Measurements from ENCODE around the gene SLC11A2.
A peak's percentile ranks its signal among the peaks of the same experiment; 100 is the strongest.

Gene SLC11A2

DNA sequence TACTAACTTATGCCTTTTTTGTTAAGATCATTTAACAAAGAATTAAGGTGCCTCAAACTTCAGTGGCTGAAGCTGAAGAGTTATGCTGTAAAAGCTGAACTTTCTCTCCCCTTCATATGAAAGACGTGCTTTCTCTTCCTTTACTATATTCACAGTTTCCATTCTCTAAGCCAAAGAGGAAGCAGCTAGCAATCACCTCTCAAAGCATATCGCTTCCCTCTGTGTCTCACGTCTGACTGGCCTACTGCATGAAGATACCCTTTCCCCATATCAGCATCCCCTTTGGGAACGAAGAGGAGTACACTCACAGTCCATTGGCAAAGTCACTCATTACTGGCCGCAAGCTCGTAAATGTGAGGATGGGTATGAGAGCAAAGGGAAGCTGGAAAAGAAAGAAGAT, 34.9 kb downstream of the SLC11A2 start:
- Histone ChIP-seq H3K4me3 (no peak overlapping the region), H3K9me3 (no peaks in the 10 kb centered on the region), H3K27me3 (ENCODE audit: low read depth) (no peaks in the 10 kb centered on the region), H3K4me1 (no peaks in the 10 kb centered on the region), H3K36me3 (replicated peaks) (peaks cover 71% of the 10 kb centered on the region)
- in situ Hi-C loops (cut with MboI; ENCODE audit: low sequenced_read_pairs), result loop anchor here (10.0 kb wide), 1 partner anchor 166 kb away; no protein-coding TSS in a partner anchor
- no peak for DNase-seq (ENCODE audit: low spot score in 2 of 2)

DNA sequence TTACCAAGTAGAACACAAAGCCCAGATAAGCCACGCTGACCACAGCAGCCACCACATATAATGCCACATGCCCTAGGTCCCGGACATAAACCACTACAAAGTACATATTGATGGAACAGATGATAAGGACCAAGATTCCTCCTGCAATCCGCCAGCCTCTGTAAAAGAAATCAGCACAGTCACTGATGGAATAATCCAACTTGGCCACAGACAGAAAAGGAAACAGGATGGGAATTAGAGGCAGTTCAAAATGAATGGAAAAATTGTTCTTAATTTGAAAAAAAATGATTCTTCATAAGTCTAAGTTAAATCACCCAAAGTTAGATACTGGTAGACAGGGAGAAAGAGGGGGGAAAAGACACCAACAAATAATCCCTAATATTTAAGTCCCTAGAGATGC, 35.4 kb downstream of the SLC11A2 start:
- Histone ChIP-seq H3K9me3 (no peaks in the 10 kb centered on the region), H3K36me3 (replicated peaks) (peaks cover 68% of the 10 kb centered on the region), H3K4me1 (no peaks in the 10 kb centered on the region), H3K27me3 (ENCODE audit: low read depth) (no peaks in the 10 kb centered on the region), H3K4me3 (no peak overlapping the region)
- in situ Hi-C loops (cut with MboI; ENCODE audit: low sequenced_read_pairs), result loop anchor here (10.0 kb wide), 1 partner anchor 166 kb away; no protein-coding TSS in a partner anchor
- DNase-seq (ENCODE audit: low spot score in 2 of 2), result no peak

DNA sequence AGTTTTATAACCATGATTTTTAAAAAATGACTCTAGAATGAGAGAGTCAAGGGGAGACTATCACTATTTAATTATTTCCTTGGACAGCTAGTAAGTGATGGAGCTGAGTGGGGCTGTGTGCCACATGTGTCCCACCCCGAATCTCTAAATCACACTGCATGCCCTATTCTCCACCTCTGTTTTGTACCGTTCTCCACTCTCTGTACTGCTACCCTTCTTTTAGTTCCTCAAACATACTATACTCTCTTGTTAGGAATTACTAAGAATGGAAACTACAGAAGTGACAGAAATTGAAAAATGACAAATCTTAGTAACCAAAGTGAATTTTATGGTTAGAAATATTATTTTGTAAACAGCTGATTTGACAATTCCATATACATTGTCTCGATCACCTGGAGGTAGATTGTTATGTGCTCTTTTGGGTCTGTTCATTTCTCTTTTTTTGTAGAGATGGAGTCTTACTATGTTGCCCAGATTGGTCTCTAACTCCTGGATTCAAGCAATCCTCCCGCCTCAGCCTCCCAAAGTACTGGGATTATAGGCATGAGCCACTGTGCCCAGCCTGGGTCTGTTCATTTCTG, 35.9 kb downstream of the SLC11A2 start:
- Histone ChIP-seq H3K4me1 (no peaks in the 10 kb centered on the region), H3K4me3 (no peak overlapping the region), H3K9me3 (no peaks in the 10 kb centered on the region), H3K36me3 (replicated peaks) (peaks cover 62% of the 10 kb centered on the region), H3K27me3 (ENCODE audit: low read depth) (no peaks in the 10 kb centered on the region)
- in situ Hi-C loops (cut with MboI; ENCODE audit: low sequenced_read_pairs), result loop anchor here (10.0 kb wide), 1 partner anchor 165 kb away; no protein-coding TSS in a partner anchor
- no peak for DNase-seq (ENCODE audit: low spot score in 2 of 2)

DNA sequence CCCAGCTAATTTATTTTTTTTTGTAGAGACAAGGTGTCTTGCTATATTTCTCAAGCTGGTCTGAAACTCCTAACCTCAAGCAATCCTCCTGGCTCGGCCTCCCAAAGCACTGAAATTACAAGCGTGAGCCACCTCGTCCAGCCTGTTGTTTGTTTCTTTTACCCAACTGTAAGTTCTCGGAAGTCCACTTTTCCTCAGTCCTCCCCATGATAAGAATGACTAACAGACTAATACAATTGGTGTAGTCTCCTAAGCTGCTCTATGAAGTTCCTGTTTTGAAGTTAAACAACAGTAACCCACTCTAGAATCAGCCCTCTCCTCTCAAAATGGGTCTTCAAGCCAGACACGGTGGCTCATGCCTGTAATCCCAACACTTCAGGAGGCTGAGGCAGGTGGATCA, 37.3 kb downstream of the SLC11A2 start:
- H3K27me3 ChIP-seq (ENCODE audit: low read depth), result no peaks in the 10 kb centered on the region
- no peaks in the 10 kb centered on the region for H3K4me1 ChIP-seq
- no peaks in the 10 kb centered on the region for H3K9me3 ChIP-seq
- in situ Hi-C loops (cut with MboI; ENCODE audit: low sequenced_read_pairs), result no loop called here
- DNase-seq (ENCODE audit: low spot score in 2 of 2), result no peak
- no peak overlapping the region for H3K4me3 ChIP-seq
- peaks cover 50% of the 10 kb centered on the region for H3K36me3 ChIP-seq (replicated peaks)

- Histone ChIP-seq H3K36me3 (replicated peaks) (peaks cover 50% of the 10 kb centered on the region), H3K4me1 (no peaks in the 10 kb centered on the region), H3K9me3 (no peaks in the 10 kb centered on the region), H3K4me3 (no peak overlapping the region), H3K27me3 (ENCODE audit: low read depth) (no peaks in the 10 kb centered on the region)
- in situ Hi-C loops (cut with MboI; ENCODE audit: low sequenced_read_pairs), result no loop called here
- DNase-seq (ENCODE audit: low spot score in 2 of 2), result no peak
These were observed 38.1 kb downstream of the SLC11A2 start for GRCh38 chr12:50988051-50988450.

GRCh38 chr12:50986966-50987737, 39.0 kb downstream of the SLC11A2 start:
- H3K27me3 ChIP-seq (ENCODE audit: low read depth), result no peaks in the 10 kb centered on the region
- H3K9me3 ChIP-seq, result no peaks in the 10 kb centered on the region
- H3K4me1 ChIP-seq, result peaks cover 2% of the 10 kb centered on the region; the same call in 1 of the 2 replicates
- in situ Hi-C loops (cut with MboI; ENCODE audit: low sequenced_read_pairs), result no loop called here
- peaks cover 44% of the 10 kb centered on the region for H3K36me3 ChIP-seq (replicated peaks)
- no peak overlapping the region for H3K4me3 ChIP-seq
- DNase-seq (ENCODE audit: low spot score in 2 of 2), result peak; percentile 20 to 36

DNA sequence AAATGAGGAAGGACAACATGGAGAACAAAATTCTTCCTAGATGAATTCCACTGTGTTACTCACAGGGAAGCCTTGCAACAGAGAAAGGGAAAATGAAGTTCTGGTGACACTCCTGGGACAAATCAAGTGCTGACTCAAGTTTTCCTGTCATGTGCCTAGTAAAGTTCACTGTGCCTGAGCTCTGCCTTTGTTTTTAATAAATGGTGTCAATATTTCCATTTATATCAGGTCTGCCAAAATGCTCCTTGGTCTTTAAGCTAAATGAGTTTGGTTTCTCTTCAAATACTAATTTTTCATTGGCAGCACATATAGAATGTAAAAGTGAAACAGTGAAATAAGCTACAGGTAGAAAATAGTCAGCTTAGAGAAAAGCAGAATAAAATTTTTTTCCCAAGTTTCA, 40.9 kb downstream of the SLC11A2 start:
- in situ Hi-C loops (cut with MboI; ENCODE audit: low sequenced_read_pairs), result no loop called here
- Histone ChIP-seq H3K4me3 (no peak overlapping the region), H3K36me3 (replicated peaks) (peaks cover 32% of the 10 kb centered on the region), H3K9me3 (no peaks in the 10 kb centered on the region), H3K27me3 (ENCODE audit: low read depth) (no peaks in the 10 kb centered on the region), H3K4me1 (peaks cover 11% of the 10 kb centered on the region)
- DNase-seq (ENCODE audit: low spot score in 2 of 2), result no peak

DNA sequence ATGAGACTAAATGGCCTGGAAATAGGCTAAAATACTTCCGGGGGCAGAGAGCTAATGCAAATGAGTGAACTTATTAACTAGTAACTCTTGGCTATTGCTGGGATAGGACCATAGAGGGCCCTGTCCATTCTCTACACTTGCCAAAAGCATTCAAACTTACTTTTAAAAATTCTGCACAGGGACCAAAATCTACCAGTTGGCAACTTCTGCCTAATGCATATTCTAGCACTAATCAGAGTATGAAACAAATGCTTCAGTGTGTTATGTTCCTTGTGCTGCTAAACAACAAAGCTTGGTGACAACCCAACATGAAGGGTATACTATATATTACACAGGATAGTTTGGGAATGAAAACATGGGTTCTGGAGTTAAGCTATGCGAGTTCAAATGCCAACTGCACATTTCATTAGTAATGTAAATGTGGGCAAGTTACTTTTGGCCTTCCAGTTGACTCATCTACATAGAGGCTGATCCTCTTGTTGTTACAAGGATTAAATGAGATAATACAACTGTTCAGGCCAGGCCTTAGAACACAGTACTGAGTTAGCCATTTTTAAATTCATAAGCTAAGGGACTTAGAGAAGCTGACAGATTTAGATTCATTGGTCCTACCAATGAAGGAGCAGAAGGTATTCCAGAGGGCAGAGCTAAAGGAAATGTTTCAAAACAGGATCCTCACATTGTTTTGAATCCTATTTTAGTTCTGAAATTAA, 41.4 kb downstream of the SLC11A2 start:
- H3K36me3 ChIP-seq (replicated peaks), result peaks cover 28% of the 10 kb centered on the region
- H3K27me3 ChIP-seq (ENCODE audit: low read depth), result no peaks in the 10 kb centered on the region
- H3K4me3 ChIP-seq, result no peak overlapping the region
- H3K9me3 ChIP-seq, result no peaks in the 10 kb centered on the region
- DNase-seq (ENCODE audit: low spot score in 2 of 2), result no peak
- H3K4me1 ChIP-seq, result peaks cover 11% of the 10 kb centered on the region
- in situ Hi-C loops (cut with MboI; ENCODE audit: low sequenced_read_pairs), result no loop called here

DNA sequence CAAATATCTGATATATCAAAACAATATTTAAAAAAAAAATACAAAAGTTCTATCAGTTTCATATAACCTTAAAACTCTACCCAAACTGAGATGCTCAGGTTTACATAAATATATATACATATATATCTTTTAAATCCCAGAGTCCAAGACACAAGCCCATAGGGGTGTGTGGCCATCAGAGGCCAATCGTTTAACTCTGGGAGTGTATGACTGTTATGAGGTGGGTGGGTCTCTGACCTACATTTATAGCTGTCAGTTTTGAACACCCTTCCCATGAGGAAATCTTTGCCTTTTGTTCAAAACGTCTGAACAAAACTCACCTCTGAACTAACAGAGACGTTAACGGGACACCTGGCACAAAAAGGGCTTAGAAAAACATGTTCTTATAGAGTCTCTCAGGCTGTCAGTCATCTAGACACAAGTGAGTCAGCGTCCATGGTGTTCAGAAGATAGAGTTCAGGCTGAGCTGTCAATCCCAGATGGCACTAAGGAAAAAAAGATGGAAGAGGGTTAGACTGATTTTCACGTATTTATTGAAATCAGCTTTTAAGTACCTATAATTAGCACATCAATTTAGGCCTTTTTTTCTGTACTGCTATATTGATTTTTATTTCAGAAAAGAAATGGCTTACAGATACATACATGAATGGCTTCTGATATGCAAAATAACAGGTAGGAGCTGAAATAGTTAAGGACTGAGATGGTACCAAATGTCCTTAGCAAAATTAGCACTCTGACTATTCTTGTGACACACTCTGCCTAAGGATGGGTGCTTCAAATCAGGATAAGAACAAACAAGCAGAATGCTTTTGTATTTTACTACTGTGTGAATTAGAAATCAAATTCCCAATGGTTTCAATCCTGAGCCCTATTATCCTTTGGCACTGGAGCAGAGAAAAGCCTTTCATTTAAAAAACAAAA, 44.6 kb downstream of the SLC11A2 start:
- peaks cover 11% of the 10 kb centered on the region for H3K4me1 ChIP-seq
- no peaks in the 10 kb centered on the region for H3K9me3 ChIP-seq
- H3K27me3 ChIP-seq (ENCODE audit: low read depth), result no peaks in the 10 kb centered on the region
- peaks cover 6% of the 10 kb centered on the region; the same call in 1 of the 2 replicates for H3K36me3 ChIP-seq (replicated peaks)
- in situ Hi-C loops (cut with MboI; ENCODE audit: low sequenced_read_pairs), result no loop called here
- H3K4me3 ChIP-seq, result no peak overlapping the region
- DNase-seq (ENCODE audit: low spot score in 2 of 2), result peak in 1 of 2 experiments; percentile 75

GRCh38 chr12:50980545-50980944, 45.6 kb downstream of the SLC11A2 start:
- H3K36me3 ChIP-seq (replicated peaks), result peaks cover 6% of the 10 kb centered on the region; the same call in 1 of the 2 replicates
- in situ Hi-C loops (cut with MboI; ENCODE audit: low sequenced_read_pairs), result no loop called here
- no peaks in the 10 kb centered on the region for H3K9me3 ChIP-seq
- no peak for DNase-seq (ENCODE audit: low spot score in 2 of 2)
- H3K4me3 ChIP-seq, result no peak overlapping the region
- H3K27me3 ChIP-seq (ENCODE audit: low read depth), result no peaks in the 10 kb centered on the region
- H3K4me1 ChIP-seq, result peaks cover 11% of the 10 kb centered on the region

DNA sequence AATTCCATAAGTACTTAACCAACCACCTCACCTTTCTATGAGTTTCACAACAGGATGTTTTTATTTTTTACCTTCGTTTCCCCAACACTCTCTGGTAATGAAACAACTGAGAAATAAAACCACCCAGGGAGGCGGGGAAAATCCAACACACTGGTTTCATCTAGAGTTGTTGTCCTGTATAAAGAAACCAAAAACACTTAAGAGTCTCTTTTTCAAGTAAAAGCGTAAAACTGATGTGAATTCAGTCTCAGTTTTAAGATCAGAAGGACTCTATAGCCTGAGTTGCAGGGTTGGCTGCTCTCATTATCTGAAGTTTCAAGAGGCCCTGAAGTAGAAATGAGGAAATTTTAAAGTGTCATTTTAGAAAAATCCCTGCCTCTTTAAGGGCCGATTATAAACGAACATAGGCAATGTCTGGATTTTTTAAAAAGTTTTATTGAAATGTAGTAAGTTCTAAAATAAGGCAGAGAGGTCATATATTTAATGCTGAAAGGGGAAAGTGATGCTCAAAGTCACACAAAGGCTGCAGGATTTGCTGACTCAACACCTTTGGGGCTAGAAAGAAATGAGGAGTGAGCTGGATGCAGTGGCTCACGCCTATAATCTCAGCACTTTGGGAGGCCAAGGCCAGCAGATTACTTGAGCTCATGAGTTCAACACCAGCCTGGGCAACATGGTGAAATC, 46.7 kb downstream of the SLC11A2 start:
- no peak for DNase-seq (ENCODE audit: low spot score in 2 of 2)
- 0 out of 2 replicates have a peak, but pooled peaks cover 6% of the 10 kb centered on the region for H3K36me3 ChIP-seq (replicated peaks)
- in situ Hi-C loops (cut with MboI; ENCODE audit: low sequenced_read_pairs), result no loop called here
- H3K4me3 ChIP-seq, result no peak overlapping the region
- H3K9me3 ChIP-seq, result no peaks in the 10 kb centered on the region
- peaks cover 11% of the 10 kb centered on the region for H3K4me1 ChIP-seq
- H3K27me3 ChIP-seq (ENCODE audit: low read depth), result no peaks in the 10 kb centered on the region

DNA sequence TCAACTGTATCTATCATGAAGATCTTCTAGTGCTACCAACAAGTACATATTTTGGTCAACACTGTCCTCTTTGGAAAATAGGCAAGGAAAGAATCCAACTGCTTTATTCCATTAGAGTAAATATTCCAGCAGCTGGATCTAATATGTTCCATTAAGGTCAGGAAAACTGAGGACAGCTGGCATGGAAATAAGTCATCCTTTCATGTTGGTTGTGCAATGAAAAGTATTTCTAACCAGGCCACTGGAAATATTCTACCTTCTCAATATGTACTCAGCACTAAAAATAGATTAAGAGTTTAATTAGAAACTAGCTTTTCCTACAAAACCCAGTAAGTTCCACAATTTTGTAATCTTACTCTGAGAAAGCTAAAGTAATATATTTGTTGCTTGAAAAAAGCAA, 54.2 kb downstream of the SLC11A2 start:
- no peaks in the 10 kb centered on the region for H3K27me3 ChIP-seq (ENCODE audit: low read depth)

GRCh38 chr12:50964432-50964831, 61.8 kb downstream of the SLC11A2 start:
- no peaks in the 10 kb centered on the region for H3K27me3 ChIP-seq (ENCODE audit: low read depth)
- H3K36me3 ChIP-seq (replicated peaks), result no peaks in the 10 kb centered on the region
- in situ Hi-C loops (cut with MboI; ENCODE audit: low sequenced_read_pairs), result no loop called here
- no peaks in the 10 kb centered on the region; the same call in 1 of the 2 replicates for H3K9me3 ChIP-seq
- no peaks in the 10 kb centered on the region for H3K4me1 ChIP-seq
- H3K4me3 ChIP-seq, result no peak overlapping the region
- no peak for DNase-seq (ENCODE audit: low spot score in 2 of 2)

More for the DNA sequence above, 54.2 kb downstream of the SLC11A2 start:
- in situ Hi-C loops (cut with MboI; ENCODE audit: low sequenced_read_pairs), result no loop called here
- Histone ChIP-seq H3K4me3 (no peak overlapping the region), H3K36me3 (replicated peaks) (no peaks in the 10 kb centered on the region), H3K9me3 (no peaks in the 10 kb centered on the region; the same call in 1 of the 2 replicates), H3K4me1 (no peaks in the 10 kb centered on the region)
- DNase-seq (ENCODE audit: low spot score in 2 of 2), result no peak

Measured in HAP-1 (cell line).